ENCODE results near the gene CDK15.

- TF ChIP-seq CTCF (IDR thresholded peaks at IDR 0.05) (no peak), POLR2A (IDR thresholded peaks at IDR 0.05) (no peak)
Measured at GRCh38 chr2:201887773-201888425, 81.6 kb downstream of the CDK15 start.

Measured in prostate gland (tissue), 2 donors.